RWPE1 (cell line): Measurements from ENCODE around the gene CAD.

ENCODE experiments used
- CTCF ChIA-PET: fragments of 350-600 bp; sonication (Branson Sonifier 250); formaldehyde crosslinking; extraction: SDS; loops from one replicate; lab custom pipeline; 2021; lab: Yijun Ruan, JAX
- POLR2A ChIA-PET: fragments of 400-600 bp; formaldehyde crosslinking; extraction: SDS; loops from one replicate; lab custom pipeline; 2020; ENCODE audit warnings: antibody characterized with exemption; ENCODE audit not compliant: low non-redundant PET; lab: Yijun Ruan, JAX
- DNase-seq: peaks from one replicate; pipeline ENCODE4 v3.0.0; 2012; ENCODE audit warnings: low spot score
- H3K27ac ChIP-seq: fragments of 450-650 bp; 2 replicates; pipeline ENCODE4 v1.5.1; 2017
- TF ChIP-seq, protein P1 (sequence below): fragments of 450-650 bp; conservative IDR thresholded peaks from 2 replicates; pipeline ENCODE4 v1.5.1; 2017; ENCODE audit warnings: low read depth, mild to moderate bottlenecking

The CAD gene

GRCh38 chr2:27199241-27199640 lies 17.9 kb upstream of the CAD start:
- TF ChIP-seq, protein P1, sequence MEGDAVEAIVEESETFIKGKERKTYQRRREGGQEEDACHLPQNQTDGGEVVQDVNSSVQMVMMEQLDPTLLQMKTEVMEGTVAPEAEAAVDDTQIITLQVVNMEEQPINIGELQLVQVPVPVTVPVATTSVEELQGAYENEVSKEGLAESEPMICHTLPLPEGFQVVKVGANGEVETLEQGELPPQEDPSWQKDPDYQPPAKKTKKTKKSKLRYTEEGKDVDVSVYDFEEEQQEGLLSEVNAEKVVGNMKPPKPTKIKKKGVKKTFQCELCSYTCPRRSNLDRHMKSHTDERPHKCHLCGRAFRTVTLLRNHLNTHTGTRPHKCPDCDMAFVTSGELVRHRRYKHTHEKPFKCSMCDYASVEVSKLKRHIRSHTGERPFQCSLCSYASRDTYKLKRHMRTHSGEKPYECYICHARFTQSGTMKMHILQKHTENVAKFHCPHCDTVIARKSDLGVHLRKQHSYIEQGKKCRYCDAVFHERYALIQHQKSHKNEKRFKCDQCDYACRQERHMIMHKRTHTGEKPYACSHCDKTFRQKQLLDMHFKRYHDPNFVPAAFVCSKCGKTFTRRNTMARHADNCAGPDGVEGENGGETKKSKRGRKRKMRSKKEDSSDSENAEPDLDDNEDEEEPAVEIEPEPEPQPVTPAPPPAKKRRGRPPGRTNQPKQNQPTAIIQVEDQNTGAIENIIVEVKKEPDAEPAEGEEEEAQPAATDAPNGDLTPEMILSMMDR: no peak
- POLR2A ChIA-PET: no interaction called here
- CTCF ChIA-PET: no interaction called here
- no peak overlapping the region for H3K27ac ChIP-seq
- DNase-seq: no peak

DNA sequence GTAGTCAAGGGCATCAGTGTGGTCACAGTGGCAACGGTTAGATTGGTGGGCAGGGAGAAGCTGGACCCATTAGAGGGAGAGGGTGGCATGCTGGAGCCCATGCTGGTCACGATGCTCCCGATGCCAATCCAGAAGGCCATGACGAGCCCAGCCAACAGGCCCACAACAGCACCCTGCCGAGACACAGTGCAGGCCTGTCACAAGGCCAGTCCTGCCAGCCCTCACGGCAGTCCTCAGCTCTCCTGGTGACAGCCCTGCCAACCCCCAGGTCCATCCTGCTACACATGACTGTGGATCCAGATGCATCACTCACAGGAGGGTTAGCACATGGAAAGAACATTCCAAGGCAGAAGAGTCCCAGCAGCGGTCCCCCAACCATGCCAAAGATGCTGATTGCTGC lies 15.5 kb upstream of the CAD start:
- no peak for DNase-seq
- ChIA-PET CTCF (no interaction called here), POLR2A (no interaction called here)
- no peak overlapping the region for H3K27ac ChIP-seq
- TF ChIP-seq, protein P1: no peak

DNA sequence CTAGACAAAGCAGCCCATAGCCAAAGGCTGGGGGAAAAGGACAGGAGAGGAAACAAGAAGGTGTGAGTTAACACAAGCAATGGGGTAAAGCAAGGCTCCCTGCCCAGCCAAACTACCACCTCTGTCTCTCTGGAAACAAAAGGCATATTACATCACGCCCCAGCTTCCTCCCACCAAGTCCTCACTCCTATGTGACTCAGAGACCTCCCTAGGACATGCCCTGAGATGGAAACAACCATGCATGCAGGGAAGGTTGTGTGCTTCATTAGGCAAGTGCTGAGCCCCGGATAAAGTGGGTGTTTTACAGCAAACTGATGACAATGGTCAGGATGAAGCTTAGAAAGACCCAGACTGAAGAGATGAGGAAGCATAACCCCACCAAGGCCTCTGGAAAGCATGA lies 14.3 kb upstream of the CAD start:
- H3K27ac ChIP-seq: no peak overlapping the region
- TF ChIP-seq, protein P1: no peak
- POLR2A ChIA-PET: no interaction called here
- CTCF ChIA-PET: interaction anchor here (1.0 kb wide), 1 partner anchor 37 kb away, joined by 3 read pairs; no protein-coding TSS in a partner anchor
- no peak for DNase-seq

DNA sequence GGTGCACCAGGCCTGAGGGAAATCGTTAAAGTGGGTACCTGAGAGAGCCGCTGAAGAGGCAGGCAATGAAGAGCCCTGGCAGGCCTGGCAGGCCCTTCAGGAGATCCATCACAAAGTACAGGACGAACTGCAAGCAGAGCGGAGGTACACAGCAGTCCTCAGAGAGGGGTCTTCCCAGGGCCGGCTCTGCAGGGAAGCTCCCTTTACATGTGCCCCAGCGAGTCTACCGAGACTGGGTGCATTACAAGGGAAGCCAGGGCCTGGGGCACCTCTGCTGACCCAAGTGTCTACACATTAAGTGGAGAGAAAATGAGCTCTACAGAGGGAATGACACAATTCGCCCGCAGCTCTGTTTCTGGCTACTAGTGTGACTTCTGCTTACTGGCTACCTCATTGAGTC lies 13.4 kb upstream of the CAD start:
- H3K27ac ChIP-seq: no peak overlapping the region
- no peak for DNase-seq
- ChIA-PET CTCF (no interaction called here), POLR2A (no interaction called here)
- TF ChIP-seq, protein P1: no peak

- TF ChIP-seq, protein P1: no peak
- ChIA-PET CTCF (no interaction called here), POLR2A (no interaction called here)
Measured at GRCh38 chr2:27204566-27204965, 12.6 kb upstream of the CAD start.

DNA sequence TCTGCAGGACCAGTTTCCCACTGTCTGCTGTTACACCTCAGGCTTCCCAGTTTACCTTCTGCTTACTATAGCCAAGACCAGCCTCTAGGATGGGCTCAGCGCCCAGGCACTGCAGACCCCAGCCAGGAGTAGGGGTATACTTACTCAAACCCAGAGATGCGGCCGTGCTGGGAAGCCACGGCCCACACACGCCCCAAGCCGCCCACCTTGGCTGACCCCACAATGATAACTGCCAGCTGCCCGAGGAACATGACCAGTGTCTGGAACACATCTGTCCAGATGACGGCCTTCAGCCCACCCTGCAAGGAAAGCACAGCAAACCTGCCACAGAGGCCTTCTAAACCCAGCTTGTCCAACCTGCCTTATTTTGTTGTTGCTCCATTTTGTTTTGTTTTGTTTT lies 12.0 kb upstream of the CAD start:
- ChIA-PET CTCF (interaction anchor here (0.6 kb wide), 1 partner anchor 21 kb away, joined by 3 read pairs; no protein-coding TSS in a partner anchor), POLR2A (no interaction called here)
- TF ChIP-seq, protein P1: no peak
- no peak overlapping the region for H3K27ac ChIP-seq
- DNase-seq: no peak

More at GRCh38 chr2:27204566-27204965, 12.6 kb upstream of the CAD start:
- DNase-seq: no peak
- H3K27ac ChIP-seq: no peak overlapping the region

GRCh38 chr2:27206346-27206745 lies 10.8 kb upstream of the CAD start:
- DNase-seq: no peak
- POLR2A ChIA-PET: no interaction called here
- H3K27ac ChIP-seq: no peak overlapping the region
- CTCF ChIA-PET: no interaction called here
- TF ChIP-seq, protein P1: no peak
